Measurements from ENCODE around the gene LDHD.

LDHD gene

DNA sequence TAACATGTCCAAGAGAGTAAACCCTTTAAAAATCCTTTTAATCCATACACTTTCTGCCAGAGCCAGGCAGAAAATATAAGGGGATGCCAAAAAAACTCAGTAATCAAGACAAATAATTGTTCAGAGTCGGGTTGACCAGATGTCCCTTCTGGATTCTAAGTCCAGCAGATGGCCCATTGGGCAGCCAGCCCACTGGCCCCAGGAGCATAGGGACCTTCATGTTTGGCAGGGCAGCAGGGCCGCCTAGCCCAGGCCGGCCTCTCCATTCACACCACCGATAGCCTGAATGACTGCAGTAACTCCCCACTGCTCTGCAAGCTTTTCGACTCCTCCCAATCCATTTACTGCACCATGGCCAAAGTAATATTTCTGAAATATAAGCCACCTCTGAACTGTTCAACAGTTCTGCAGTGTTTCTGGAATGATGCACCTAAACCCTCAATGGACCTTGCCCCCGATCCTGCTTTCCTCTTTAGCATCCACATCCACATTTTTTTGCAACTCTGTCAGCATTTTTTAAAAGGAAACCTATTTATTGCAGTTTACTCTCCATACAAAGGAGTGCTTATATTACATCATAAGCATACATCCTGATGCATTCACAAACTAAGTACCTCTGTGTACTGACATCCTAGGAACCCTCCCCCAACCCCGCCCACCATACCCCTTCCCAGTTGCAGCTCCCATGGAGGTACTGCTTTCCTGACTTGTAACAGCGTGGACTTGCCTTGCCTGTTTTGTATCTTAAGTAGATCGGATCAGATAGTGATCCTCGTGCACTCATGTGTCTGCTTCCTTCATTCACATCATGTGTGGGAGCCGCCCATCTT lies 46.4 kb downstream of the LDHD start:
- no peaks in the 10 kb centered on the region for H3K27me3 ChIP-seq (replicated peaks; ENCODE audit: control insufficient read depth, insufficient read depth, low read length, poor library complexity, severe bottlenecking)
- no peaks in the 10 kb centered on the region for H3K9me3 ChIP-seq (ENCODE audit: control insufficient read depth, low read length)
- H3K4me3 ChIP-seq (ENCODE audit: insufficient read depth, low read depth, low read length, poor library complexity, severe bottlenecking), result no peak overlapping the region
- H3K27ac ChIP-seq (ENCODE audit: insufficient read depth, low read length, poor library complexity, severe bottlenecking), result no peak overlapping the region
- H3K4me1 ChIP-seq (ENCODE audit: control insufficient read depth, insufficient read depth, low read length, poor library complexity, severe bottlenecking), result peaks cover 8% of the 10 kb centered on the region
- H3K36me3 ChIP-seq (ENCODE audit: control insufficient read depth, insufficient read depth, low read length), result no peaks in the 10 kb centered on the region
- DNase-seq, result no peak

DNA sequence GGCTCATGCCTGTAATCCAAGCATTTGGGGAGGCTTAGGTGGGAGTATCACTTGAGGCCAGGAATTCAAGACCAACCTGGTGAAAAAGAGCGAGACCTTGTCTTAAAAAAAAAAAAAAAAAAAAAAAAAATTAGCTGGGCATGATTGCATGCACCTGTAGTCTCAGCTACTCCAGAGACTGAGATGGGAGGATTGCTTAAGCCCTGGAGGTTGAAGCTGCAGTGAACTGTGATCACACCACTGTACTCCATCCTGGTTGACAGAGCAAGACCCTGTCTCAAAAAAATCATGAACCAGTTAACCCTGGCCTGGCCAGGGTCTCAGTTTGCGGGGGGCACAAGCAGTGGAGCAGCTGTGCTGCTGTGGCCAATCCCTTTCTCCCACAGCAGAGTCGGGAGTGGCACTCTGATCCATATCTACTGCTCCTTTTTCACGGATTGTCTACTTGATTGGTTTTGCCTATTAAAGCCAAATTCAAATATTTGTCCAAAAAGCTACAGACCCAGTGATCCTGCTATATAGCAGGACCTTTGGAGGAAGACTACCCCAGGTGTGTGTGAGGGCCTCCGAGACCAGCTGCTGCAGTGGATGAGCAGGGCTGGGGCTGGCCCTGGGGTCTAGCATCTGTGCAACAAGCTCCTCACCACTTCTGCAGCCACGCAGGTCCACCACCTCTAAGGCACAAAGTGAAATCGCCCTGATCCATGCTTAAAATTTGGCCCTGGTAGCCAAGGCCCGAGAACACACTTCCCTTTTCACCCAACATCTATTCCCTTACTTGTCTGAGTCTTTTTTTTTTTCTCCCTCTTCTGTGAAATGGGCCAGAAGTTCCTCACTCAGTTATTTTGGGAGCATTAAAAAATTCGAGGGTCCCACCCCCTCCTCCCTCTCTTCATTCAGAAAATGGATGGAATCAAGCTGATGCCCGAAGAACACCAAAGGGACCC lies 48.2 kb downstream of the LDHD start:
- Histone ChIP-seq H3K27ac (ENCODE audit: insufficient read depth, low read length, poor library complexity, severe bottlenecking) (no peak overlapping the region), H3K36me3 (ENCODE audit: control insufficient read depth, insufficient read depth, low read length) (no peaks in the 10 kb centered on the region), H3K4me3 (ENCODE audit: insufficient read depth, low read depth, low read length, poor library complexity, severe bottlenecking) (no peak overlapping the region), H3K27me3 (replicated peaks; ENCODE audit: control insufficient read depth, insufficient read depth, low read length, poor library complexity, severe bottlenecking) (no peaks in the 10 kb centered on the region), H3K9me3 (ENCODE audit: control insufficient read depth, low read length) (no peaks in the 10 kb centered on the region), H3K4me1 (ENCODE audit: control insufficient read depth, insufficient read depth, low read length, poor library complexity, severe bottlenecking) (peaks cover 10% of the 10 kb centered on the region)
- DNase-seq, result no peak

DNA sequence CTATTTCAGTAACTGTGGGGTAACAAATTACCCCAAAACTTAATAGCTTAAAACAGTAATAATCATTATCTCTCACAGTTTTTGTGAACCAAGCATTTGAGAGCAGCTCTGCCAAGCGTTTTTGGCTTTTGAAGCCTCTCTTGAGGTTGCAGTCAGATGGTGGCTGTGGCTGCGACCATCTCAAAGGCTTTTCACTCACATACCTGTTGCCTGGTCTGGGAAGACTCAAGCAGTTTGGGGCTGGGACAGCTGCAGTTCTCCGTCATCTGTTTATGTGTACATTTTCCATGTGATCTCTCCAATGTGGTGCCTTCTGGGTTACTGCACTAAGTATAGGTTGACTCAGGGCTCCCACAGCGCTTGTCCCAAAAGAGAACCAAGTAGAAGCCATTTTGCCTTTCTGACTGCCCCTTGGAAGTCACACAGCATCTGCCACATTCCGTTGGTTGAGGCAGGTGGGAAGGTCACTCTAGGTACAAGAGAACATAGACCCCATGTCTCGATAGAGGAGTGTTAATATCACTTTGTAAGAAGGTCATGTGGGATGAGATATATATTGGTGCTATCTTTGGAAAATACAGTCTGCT lies 49.6 kb downstream of the LDHD start:
- Histone ChIP-seq H3K4me1 (ENCODE audit: control insufficient read depth, insufficient read depth, low read length, poor library complexity, severe bottlenecking) (peaks cover 10% of the 10 kb centered on the region), H3K27me3 (replicated peaks; ENCODE audit: control insufficient read depth, insufficient read depth, low read length, poor library complexity, severe bottlenecking) (no peaks in the 10 kb centered on the region)

DNA sequence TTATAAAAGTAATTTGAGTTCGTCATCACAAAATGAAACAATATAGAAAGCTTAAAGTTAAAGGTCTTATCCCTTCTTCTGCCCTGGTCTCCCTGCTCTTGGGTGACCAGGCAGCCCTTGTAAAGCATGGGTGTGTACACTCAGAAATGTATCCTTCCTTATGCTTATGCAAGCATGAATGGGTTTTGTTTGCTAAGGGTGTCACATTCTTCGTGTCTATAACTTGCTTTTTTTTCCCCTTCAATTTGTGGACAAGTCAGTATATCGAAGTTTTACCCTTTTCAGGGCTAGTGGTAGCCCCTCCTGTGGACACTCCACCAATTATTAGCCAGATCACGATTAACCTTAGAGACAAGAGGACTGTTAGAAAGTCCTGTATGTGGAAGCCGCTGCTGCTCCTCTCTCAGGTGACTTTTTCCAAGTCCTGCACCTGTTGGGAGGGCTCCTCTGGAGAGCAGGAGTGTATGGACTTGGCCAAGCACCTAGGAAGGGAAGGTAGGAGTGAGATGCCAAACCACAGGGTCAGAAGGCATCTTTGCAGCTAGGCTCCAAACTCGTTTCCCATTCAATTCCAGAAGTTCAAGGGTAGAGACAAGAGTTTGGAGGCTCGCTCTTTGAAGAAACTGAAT lies 50.9 kb downstream of the LDHD start:
- Histone ChIP-seq H3K27me3 (replicated peaks; ENCODE audit: control insufficient read depth, insufficient read depth, low read length, poor library complexity, severe bottlenecking) (no peaks in the 10 kb centered on the region), H3K27ac (ENCODE audit: insufficient read depth, low read length, poor library complexity, severe bottlenecking) (no peak overlapping the region), H3K36me3 (ENCODE audit: control insufficient read depth, insufficient read depth, low read length) (no peaks in the 10 kb centered on the region), H3K4me1 (ENCODE audit: control insufficient read depth, insufficient read depth, low read length, poor library complexity, severe bottlenecking) (peaks cover 10% of the 10 kb centered on the region), H3K4me3 (ENCODE audit: insufficient read depth, low read depth, low read length, poor library complexity, severe bottlenecking) (no peak overlapping the region), H3K9me3 (ENCODE audit: control insufficient read depth, low read length) (no peaks in the 10 kb centered on the region)
- no peak for DNase-seq

More for the DNA sequence above, 49.6 kb downstream of the LDHD start:
- no peak overlapping the region for H3K27ac ChIP-seq (ENCODE audit: insufficient read depth, low read length, poor library complexity, severe bottlenecking)
- DNase-seq, result no peak
- no peak overlapping the region for H3K4me3 ChIP-seq (ENCODE audit: insufficient read depth, low read depth, low read length, poor library complexity, severe bottlenecking)
- H3K36me3 ChIP-seq (ENCODE audit: control insufficient read depth, insufficient read depth, low read length), result no peaks in the 10 kb centered on the region
- no peaks in the 10 kb centered on the region for H3K9me3 ChIP-seq (ENCODE audit: control insufficient read depth, low read length)

DNA sequence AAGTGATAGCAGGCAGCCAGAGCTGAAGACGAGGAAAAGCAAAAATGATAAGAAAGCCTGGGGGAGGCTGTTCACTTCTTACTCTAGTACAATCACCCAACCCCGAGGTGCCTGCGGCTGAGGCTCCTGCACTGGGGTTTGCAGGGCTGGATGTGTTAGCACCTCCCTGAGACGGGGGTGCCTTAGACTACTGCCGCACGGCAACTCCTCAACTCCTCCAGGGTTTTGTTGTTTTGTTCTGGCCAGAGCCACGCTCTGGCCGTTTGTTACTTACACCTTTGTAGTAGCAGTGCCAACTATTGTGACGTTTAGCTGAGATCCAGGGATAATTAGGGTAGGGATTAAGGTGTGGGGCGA lies 51.5 kb downstream of the LDHD start:
- DNase-seq, result no peak
- no peak overlapping the region for H3K27ac ChIP-seq (ENCODE audit: insufficient read depth, low read length, poor library complexity, severe bottlenecking)
- no peaks in the 10 kb centered on the region for H3K27me3 ChIP-seq (replicated peaks; ENCODE audit: control insufficient read depth, insufficient read depth, low read length, poor library complexity, severe bottlenecking)

DNA sequence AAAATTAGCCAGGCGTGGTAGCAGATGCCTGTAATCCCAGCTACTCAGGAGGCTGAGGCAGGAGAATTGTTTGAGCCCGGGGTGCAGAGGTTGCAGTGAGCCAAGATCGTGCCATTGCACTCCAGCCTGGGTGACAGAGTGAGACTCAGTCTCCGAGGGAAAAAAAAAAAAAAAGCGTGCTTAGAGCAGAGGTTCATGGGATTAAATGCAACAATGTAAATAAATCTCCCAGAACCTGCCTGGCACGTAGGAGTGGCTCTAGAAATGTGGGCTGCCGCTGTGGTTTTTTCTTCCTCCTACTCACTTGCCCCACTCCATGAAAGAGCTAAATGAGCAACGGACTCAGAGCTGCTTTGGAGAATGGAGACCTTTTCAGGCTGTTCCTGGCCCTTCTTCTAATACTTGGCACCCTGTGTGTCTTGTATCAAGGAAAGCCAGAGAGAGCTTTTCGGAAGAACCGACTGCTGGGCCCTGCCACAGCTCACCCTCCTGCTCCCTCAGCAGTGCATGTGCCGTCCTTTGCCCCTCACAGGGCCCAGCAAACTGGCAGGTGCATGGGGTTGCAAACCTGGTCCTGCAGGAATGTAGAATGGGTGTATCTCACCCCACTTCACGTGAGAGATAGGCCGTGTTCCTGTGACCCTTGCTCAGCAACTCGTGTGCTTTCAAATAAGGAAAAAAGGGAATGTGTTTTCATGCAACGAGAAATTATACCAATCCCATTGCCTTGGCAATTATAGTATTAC lies 52.0 kb downstream of the LDHD start:
- no peak for DNase-seq
- Histone ChIP-seq H3K9me3 (ENCODE audit: control insufficient read depth, low read length) (no peaks in the 10 kb centered on the region), H3K4me3 (ENCODE audit: insufficient read depth, low read depth, low read length, poor library complexity, severe bottlenecking) (no peak overlapping the region), H3K36me3 (ENCODE audit: control insufficient read depth, insufficient read depth, low read length) (no peaks in the 10 kb centered on the region), H3K4me1 (ENCODE audit: control insufficient read depth, insufficient read depth, low read length, poor library complexity, severe bottlenecking) (peaks cover 10% of the 10 kb centered on the region), H3K27me3 (replicated peaks; ENCODE audit: control insufficient read depth, insufficient read depth, low read length, poor library complexity, severe bottlenecking) (no peaks in the 10 kb centered on the region), H3K27ac (ENCODE audit: insufficient read depth, low read length, poor library complexity, severe bottlenecking) (no peak overlapping the region)

More for the DNA sequence above, 51.5 kb downstream of the LDHD start:
- no peak overlapping the region for H3K4me3 ChIP-seq (ENCODE audit: insufficient read depth, low read depth, low read length, poor library complexity, severe bottlenecking)
- no peaks in the 10 kb centered on the region for H3K9me3 ChIP-seq (ENCODE audit: control insufficient read depth, low read length)
- H3K4me1 ChIP-seq (ENCODE audit: control insufficient read depth, insufficient read depth, low read length, poor library complexity, severe bottlenecking), result peaks cover 10% of the 10 kb centered on the region
- no peaks in the 10 kb centered on the region for H3K36me3 ChIP-seq (ENCODE audit: control insufficient read depth, insufficient read depth, low read length)

DNA sequence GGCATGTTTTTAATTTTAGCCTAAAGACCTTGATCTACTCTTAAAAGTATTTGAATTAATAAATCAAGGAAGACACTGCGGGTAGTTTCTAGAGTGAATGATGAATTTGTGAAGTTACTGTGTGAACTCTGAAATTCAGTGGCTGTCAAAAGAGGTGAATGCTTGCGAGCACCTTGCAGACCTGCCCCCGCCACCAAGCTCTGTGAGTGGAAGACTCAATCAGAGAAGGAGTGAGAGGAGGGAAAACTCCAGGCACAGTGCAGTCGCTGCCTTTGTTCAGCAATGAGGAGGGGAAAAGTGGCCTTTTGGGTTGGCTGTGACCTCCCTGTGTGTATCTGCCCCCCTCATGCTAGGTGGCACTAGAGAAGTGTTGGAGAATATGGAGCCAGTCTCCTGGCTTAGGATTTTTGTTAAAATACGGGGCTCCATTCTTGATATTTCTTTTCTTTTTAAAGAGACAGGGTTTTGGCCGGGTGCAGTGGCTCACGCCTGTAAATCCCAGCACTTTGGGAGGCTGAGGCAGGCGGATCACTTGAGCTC lies 53.0 kb downstream of the LDHD start:
- DNase-seq, result no peak
- Histone ChIP-seq H3K4me1 (ENCODE audit: control insufficient read depth, insufficient read depth, low read length, poor library complexity, severe bottlenecking) (peaks cover 10% of the 10 kb centered on the region), H3K27me3 (replicated peaks; ENCODE audit: control insufficient read depth, insufficient read depth, low read length, poor library complexity, severe bottlenecking) (no peaks in the 10 kb centered on the region)

DNA sequence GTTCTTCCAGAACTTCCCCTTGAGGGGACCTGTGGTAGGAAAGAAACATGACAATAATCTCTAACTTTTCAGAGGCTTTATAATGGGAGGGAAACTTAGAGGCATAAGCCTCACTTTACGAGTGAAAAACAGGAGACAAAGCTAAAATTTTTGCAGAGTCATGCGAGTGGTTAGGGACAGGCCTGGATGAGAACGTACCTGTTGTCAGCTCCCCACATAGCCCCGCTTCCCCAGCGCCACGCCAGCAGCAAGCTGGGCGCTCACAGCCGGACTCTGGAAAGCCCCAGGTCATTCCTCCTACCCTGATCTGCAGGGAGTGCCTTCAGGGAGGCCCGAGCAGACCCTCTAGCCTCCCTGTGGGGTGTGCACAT lies 53.6 kb downstream of the LDHD start:
- no peaks in the 10 kb centered on the region for H3K9me3 ChIP-seq (ENCODE audit: control insufficient read depth, low read length)
- no peak for DNase-seq
- no peaks in the 10 kb centered on the region for H3K27me3 ChIP-seq (replicated peaks; ENCODE audit: control insufficient read depth, insufficient read depth, low read length, poor library complexity, severe bottlenecking)
- H3K27ac ChIP-seq (ENCODE audit: insufficient read depth, low read length, poor library complexity, severe bottlenecking), result no peak overlapping the region
- H3K4me1 ChIP-seq (ENCODE audit: control insufficient read depth, insufficient read depth, low read length, poor library complexity, severe bottlenecking), result peaks cover 10% of the 10 kb centered on the region
- no peaks in the 10 kb centered on the region for H3K36me3 ChIP-seq (ENCODE audit: control insufficient read depth, insufficient read depth, low read length)
- H3K4me3 ChIP-seq (ENCODE audit: insufficient read depth, low read depth, low read length, poor library complexity, severe bottlenecking), result no peak overlapping the region

More for the DNA sequence above, 53.0 kb downstream of the LDHD start:
- Histone ChIP-seq H3K4me3 (ENCODE audit: insufficient read depth, low read depth, low read length, poor library complexity, severe bottlenecking) (no peak overlapping the region), H3K9me3 (ENCODE audit: control insufficient read depth, low read length) (no peaks in the 10 kb centered on the region), H3K36me3 (ENCODE audit: control insufficient read depth, insufficient read depth, low read length) (no peaks in the 10 kb centered on the region), H3K27ac (ENCODE audit: insufficient read depth, low read length, poor library complexity, severe bottlenecking) (no peak overlapping the region)

Measured in effector memory CD4-positive, alpha-beta T cell (primary cell).